NCI-H1930 (cell line): ENCODE data around the gene PDILT.
"Not testable (repeated sequence)": the region's sequence is repeated elsewhere in the genome, so short reads cannot be mapped to it uniquely, and the experiment has no call there.

Experiments
- DNase-seq, 2 experiments: peaks; one replicate each; lab custom pipeline; 2025; lab: John Stamatoyannopoulos, UW

Gene PDILT

GRCh38 chr16:20404637-20405036 lies at the start of gene PDILT:
Gene PDILT, minus strand, starts transcription at chr16:20404737. Its CDS starts 5,437 bp downstream, at chr16:20399300.
- no peak for DNase-seq

DNA sequence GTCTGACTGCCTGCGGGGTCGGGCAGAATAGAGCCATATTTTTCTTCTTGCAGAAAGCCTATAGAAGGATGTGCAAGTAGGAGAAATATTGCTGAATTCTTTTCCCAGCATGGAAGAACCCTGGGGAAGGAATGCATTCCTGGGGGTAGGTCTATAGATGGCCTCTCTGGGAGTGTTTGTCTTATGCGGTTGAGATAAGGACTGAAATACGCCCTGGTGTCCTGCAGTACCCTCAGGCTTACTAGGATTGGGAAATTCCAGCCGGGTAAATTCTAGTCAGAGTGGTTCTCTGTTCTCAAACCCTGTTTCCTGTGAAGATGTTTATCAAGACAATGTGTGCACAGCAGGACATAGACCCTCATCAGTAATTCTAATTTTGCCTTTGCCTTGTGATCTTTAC lies 49.1 kb upstream of the PDILT start:
- not testable (repeated sequence) for DNase-seq

- DNase-seq: not testable (repeated sequence)
Measured at GRCh38 chr16:20451364-20451763, 46.8 kb upstream of the PDILT start, which contains the start of gene ACSM2A. Gene ACSM2A, plus strand, starts transcription at chr16:20451521. Its CDS starts 8,594 bp downstream, at chr16:20460115.

DNA sequence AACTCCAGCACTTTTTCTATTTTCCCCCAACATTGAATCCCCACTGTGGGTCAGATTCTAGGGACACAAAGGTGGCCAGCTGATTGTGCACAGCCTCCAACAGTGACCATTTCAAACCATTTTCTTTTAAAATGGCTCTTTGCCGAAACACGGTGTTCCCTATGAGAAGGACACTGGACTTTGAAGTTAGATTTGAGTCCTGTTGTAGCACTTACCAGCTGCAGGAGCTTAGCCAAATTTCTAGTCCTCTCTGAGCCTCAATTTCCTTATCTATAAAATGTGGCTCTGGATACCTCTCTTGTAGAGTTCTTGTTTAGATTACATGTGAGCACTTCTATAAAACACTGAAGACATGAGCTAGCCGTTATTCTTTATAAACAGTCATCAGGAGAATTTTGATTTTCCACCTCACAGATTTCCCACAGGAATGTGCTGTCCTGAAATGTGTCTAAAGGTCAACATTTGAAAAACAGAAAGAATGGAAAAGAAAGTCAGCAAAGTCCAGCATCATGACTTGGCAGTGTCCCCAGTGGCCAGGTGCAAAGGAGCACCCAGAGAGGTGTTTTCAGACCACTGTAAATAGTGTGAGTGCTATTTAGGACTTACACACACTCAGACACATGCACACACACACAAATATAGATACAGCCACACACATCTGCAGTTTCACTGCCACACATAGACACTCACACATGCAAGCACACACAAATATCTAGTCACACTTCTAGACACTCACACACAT lies 42.3 kb upstream of the PDILT start:
- not testable (repeated sequence) for DNase-seq

DNA sequence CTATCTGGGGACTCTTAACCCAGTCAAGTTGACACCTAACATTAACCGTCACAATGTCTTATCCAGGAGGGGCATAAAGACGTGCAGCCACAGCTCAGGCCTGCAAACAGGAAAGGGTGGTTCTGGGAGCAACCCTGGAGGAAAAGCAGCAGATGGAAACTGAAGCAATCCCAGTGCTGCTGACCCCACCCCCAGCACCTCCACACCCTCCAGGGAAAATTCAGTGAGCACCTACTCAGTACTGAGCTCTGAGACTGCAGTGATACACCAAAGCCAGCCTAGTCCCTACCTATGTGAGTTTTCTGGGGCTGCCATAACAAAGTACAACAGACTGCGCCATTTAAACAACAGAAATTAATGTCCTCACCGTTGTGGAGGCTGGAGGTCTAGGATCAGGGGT lies 37.3 kb upstream of the PDILT start:
- DNase-seq: not testable (repeated sequence)

- no peak for DNase-seq
Measured at GRCh38 chr16:20441191-20441590, 36.7 kb upstream of the PDILT start.

- DNase-seq: not testable (repeated sequence)
Measured at GRCh38 chr16:20440731-20441130, 36.2 kb upstream of the PDILT start.

- DNase-seq: not testable (repeated sequence)
Measured at GRCh38 chr16:20439820-20440231, 35.3 kb upstream of the PDILT start.

- not testable (repeated sequence) for DNase-seq
Measured at GRCh38 chr16:20438950-20439349, 34.4 kb upstream of the PDILT start.

GRCh38 chr16:20430948-20431347 lies 26.4 kb upstream of the PDILT start:
- DNase-seq: no peak

DNA sequence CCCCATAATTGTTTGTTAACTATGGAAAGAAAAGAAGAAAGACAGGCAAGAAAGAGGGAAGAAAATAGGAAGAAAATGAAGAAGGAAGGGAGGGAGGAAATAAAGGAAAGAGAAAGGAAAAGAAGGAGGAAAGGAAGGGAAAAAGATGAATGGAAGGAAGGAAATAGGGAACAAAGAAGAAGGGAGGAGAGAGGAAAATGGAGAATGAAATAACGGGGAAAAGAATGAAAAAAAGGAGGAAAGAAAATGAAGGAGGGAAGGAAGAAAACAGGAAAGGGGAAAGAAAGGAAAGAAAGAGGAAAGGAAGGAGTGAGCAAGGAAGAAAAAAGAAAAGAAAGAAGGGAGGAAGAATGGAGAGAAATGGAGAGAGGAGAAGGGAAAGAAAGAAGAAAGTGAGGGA lies 25.9 kb upstream of the PDILT start:
- DNase-seq: not testable (repeated sequence)

GRCh38 chr16:20429499-20429898 lies 25.0 kb upstream of the PDILT start:
- not testable (repeated sequence) for DNase-seq

DNA sequence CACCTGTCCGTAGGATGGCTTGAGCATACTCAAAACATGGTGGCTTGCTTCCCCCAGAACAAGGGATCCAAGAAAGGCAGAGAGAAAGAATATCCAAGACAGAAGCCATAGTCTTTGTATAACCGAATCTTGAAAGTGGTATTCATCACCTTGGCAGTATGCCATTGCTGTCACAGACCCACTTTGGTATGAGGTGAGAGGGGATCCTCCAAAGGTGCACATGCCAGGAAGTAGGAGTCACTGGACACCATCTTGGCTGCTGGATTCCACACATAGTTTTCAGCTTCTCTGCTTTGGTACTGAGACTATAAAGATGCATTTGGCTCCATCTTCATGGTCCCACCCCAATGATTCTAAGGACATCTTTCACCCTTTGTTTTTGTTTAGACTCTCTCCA lies 22.9 kb upstream of the PDILT start:
- DNase-seq: not testable (repeated sequence)

GRCh38 chr16:20424129-20424866 lies 19.8 kb upstream of the PDILT start:
- no peak for DNase-seq

- DNase-seq: not testable (repeated sequence)
Measured at GRCh38 chr16:20423772-20424128, 19.2 kb upstream of the PDILT start.

DNA sequence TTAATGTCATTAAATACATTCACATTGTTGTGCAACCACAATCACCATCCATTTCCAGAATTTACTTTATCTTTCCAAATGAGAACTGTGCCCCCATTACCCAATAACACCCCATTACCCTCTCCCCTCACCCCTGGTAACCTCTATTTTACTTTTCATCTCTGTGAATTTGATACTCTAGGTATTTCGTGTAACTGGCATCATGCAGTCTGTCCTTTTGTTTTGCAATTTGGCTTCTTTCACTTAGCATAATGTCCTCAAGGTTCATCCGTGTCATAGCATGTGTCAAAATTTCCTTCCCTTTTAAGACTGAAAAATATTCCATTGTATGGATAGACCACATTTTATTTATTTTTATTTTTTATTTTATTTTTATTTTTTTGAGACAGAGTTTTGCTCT lies 17.2 kb upstream of the PDILT start:
- not testable (repeated sequence) for DNase-seq

DNA sequence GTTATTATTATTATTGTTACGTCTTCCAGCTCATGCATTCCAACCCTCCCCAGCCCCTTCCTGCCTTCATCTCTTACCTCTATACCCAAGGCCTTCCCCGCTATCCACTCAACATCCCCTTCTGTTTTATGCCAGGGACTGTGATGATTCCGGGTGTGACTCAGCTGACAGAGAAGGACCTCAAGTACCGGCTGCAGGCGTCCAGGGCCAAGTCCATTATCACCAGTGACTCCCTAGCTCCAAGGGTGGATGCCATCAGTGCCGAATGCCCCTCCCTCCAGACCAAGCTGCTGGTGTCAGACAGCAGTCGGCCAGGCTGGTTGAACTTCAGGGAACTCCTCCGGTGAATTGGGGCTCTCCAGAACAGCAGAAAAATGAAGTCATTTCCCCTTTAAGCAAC lies 14.6 kb upstream of the PDILT start:
- not testable (repeated sequence) for DNase-seq

DNA sequence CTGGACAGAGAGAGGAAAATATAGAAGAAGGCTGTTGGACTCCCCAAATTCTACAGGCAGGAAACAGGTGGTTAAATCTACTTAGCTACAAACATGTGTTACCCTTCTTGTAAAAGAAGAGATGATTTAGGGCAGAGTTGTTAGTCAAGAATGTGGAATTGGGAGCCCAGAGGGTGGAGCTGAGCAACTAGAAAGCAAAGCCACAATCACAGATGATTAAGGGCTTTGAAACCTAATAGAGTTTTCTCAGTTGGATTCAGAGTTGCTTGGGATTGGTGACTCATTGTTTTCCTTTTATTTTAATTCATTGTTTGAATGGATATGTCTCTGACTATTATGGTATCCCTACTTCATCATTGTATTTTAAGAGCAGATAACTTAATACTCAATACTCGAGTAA lies 11.0 kb upstream of the PDILT start:
- DNase-seq: no peak

DNA sequence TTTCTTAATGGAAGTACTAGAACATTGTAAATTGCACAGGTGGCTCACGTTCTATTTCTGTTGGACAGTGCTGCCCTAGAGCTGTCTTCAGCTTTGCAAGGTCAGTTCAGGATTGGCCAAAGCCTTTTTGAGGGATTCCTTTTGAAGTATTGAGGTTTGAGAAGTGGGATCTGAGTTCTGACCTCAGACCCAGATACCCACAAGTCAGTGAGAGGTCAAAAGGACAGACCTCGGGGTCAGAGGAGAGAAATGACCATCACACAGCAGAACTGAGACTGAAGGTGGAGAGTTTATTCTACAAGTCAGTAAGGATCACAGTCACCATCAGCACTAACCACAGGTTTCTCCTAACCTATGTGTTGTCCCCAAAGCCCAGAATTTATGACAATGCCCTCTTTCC lies 6.5 kb upstream of the PDILT start:
- no peak for DNase-seq

DNA sequence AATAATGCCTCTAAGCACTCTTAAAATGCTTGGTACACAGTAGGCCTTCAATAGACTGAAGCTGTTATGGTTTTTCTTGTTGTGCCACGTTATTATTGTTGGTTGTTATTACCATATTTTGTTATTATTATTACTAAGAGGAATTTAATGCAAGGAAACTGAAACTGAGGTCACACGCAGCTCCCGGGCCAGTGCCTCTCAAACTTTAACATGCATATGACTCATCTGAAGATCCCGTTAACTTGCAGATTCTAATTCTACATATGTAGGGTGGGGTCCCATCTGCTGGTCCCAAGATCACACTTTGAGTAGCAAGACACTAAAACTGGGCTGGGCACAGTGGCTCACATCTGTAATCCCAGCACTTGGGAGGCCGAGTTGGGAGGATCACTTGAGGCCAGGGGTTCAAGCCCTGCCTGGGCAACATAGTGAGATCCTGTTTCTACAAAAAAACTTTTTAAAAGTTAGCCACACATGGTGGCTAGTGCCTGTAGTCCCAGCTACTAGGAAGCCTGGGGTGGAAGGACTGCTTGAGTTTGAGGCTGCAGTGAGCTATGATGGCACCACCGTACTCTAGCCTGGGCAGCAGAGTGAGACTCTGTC lies 5.7 kb upstream of the PDILT start:
- no peak for DNase-seq

DNA sequence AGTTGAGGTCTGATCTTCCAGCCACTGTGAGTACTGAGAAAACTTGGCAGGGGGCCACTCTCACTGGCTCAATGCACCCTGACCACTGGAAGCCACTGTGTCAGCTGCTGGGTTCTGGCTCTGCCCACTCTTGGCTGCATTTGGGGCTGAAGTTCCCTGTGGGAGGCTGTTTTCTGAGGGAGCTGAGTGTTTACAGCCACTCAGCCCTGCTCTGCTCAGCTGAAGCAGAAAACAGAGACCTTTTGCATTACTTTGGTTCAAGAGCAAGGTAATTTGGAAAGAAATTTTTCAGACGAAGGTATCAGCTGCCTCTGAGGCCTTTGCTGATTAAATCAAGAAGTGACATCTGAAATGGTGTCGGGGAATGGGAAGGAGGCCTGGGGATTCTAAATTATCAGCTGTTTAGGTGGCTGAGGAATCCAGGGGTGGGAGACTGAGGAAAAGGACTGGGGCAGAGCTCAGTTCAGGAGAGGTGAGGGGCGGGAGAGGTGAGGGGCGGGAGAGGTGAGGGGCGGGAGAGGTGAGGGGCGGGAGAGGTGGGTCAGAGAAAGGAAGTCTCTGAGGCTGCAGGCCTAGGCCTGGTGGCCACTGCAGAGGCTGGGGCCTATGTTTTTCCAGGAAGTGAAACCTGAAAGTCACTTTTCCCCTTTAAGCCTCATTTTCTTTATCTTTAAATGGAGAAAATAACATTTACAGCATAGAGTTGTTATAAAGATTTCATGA lies 5.0 kb upstream of the PDILT start, which contains the start of gene ACSM5:
Gene ACSM5, plus strand, starts transcription at position 137 of the 723 bp plus-strand sequence. CDS start 1,951 bp downstream, outside the sequence.
- no peak for DNase-seq

DNA sequence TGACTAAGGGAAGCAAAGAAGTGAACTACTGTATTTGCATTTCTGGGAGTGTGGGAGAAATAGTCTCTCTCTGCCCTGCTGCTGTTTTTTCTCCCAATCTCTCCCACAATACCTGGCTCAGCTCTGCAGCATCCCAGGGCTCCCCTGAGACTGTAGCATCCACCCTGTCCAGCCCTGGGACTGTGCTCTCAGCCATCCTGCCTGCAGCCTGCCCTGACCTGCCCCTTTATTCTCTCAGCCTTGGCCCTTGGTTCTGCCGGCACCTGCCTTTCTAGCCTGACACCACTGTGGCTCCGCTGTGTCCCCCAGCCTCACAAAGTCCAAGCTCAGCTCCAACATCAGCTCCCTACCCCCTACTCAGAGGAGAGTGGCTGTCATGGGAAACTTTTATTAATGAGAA lies 1.9 kb downstream of the PDILT start:
- no peak for DNase-seq
